Spleen (tissue), 11 donors: Measurements from ENCODE around the gene ABHD6. TPM values are rescaled to one million over a fixed set of nuclear protein-coding genes. Genes with fewer than 3 reads are reported as not detected.

ENCODE experiments used
- DNase-seq: peaks from one replicate; pipeline ENCODE4 v3.0.0-alpha.2; 2020
- H3K27ac ChIP-seq, 8 donors: fragments of 200-600 bp; sonication (generic) in 7 of 8; 1 replicate in 4 of 8; 2 replicates in 4 of 8; pipeline versions ENCODE4 v1.5.0 to v1.8.0; 2016 to 2021; ENCODE audit warnings: inconsistent platforms in 4 of 8, mild to moderate bottlenecking in 4 of 8, moderate library complexity in 1 of 8
- H3K27me3 ChIP-seq, 7 donors: fragments of 200-600 bp; sonication (generic) in 6 of 7; replicated peaks in 1 of 7; 1 replicate in 4 of 7; 2 replicates in 3 of 7; pipeline versions ENCODE4 v1.5.0 to v1.8.0; 2016 to 2021; ENCODE audit warnings: inconsistent platforms in 3 of 7, mild to moderate bottlenecking in 1 of 7
- H3K36me3 ChIP-seq, 6 donors: fragments of 200-600 bp; sonication (generic) in 5 of 6; 1 replicate in 4 of 6; 2 replicates in 2 of 6; pipeline versions ENCODE4 v1.5.0 to v1.8.0; 2016 to 2021; ENCODE audit warnings: inconsistent platforms in 2 of 6
- H3K4me1 ChIP-seq, 6 donors: fragments of 200-600 bp; sonication (generic) in 5 of 6; 1 replicate in 3 of 6; 2 replicates in 3 of 6; pipeline versions ENCODE4 v1.5.0 to v1.8.0; 2016 to 2021; ENCODE audit warnings: inconsistent platforms in 3 of 6
- H3K4me3 ChIP-seq, 8 donors: fragments of 200-600 bp; sonication (generic) in 7 of 8; 1 replicate in 4 of 8; 2 replicates in 4 of 8; pipeline versions ENCODE4 v1.5.0 to v1.8.0; 2016 to 2021; ENCODE audit warnings: inconsistent platforms in 4 of 8, mild to moderate bottlenecking in 4 of 8, moderate library complexity in 2 of 8
- H3K9me3 ChIP-seq, 8 donors: fragments of 200-600 bp; sonication (generic) in 7 of 8; 1 replicate in 4 of 8; 2 replicates in 4 of 8; pipeline versions ENCODE4 v1.5.0 to v1.8.0; 2016 to 2021; ENCODE audit warnings: inconsistent platforms in 4 of 8
- CTCF ChIP-seq, 11 experiments: fragments of 200-600 bp in 7 of 11; fragments of 450-650 bp in 4 of 11; sonication (generic) in 4 of 11; IDR thresholded peaks in 8 of 11; conservative IDR thresholded peaks in 3 of 11; 1 replicate in 7 of 11; 2 replicates in 4 of 11; pipeline versions ENCODE4 v1.4.0 to v1.8.0; 2016 to 2021; ENCODE audit warnings: antibody characterized with exemption in 11 of 11, inconsistent platforms in 4 of 11, mild to moderate bottlenecking in 1 of 11
- POLR2A ChIP-seq, 3 donors: fragments of 450-650 bp; IDR thresholded peaks; one replicate each; pipeline ENCODE4 v1.5.1; 2017; ENCODE audit warnings: antibody characterized with exemption in 3 of 3, mild to moderate bottlenecking in 1 of 3
- POLR2AphosphoS5 ChIP-seq, 3 donors: sonication (generic); formaldehyde crosslinking; IDR thresholded peaks; one replicate each; pipeline ENCODE4 v1.5.1; 2017; ENCODE audit warnings: antibody characterized with exemption in 3 of 3
- WGBS, 5 donors: extraction: QIAGEN DNeasy Blood & Tissue Kit in 3 of 5; methylation state at CpG; one replicate each; pipeline versions ENCODE4 v1.1.5 to v1.1.7; 2013 to 2018; 5-methylcytosine and 5-hydroxymethylcytosine counted together
- intact Hi-C: fragments of 100-400 bp; cut with DNase I; formaldehyde crosslinking; loops from one replicate; pipeline ENCODE4 v1.15.0; 2023; ENCODE audit warnings: low total_unique reads
- polyA plus RNA-seq, 3 donors: library from polyadenylated mRNA; stranded (reverse); fragments of 200-250 nt; gene quantifications; one replicate each; pipeline ENCODE4 v1.2.1, GENCODE V29; 2013
- total RNA-seq, 7 donors: library from RNA; depleted of rRNA in 3 of 7; stranded (reverse); fragments of >200 nt in 3 of 7; fragmentation: NEBNext Ultra II Directional in 4 of 7; extraction: Animal tissue kit (Norgen Biotek cat#: 25700) in 4 of 7; gene quantifications; one replicate each; pipeline versions ENCODE4 v1.1.0 to v1.2.1, GENCODE V29; 2016 to 2021
- donor health status: healthy with polysubstance abuse.
- donor health status: DM: no; HTN: no; CAD: no; lungs with moderate emphysema.
- donor health status: DM: no; HTN: no; CAD: no.
- donor health status: Bipolar disorder and iron deficiency.
- donor health status: healthy.
- donor health status: DM: no; HTN: no; CAD: no.
- donor health status: DM: yes; HTN: yes; CAD: no.

The ABHD6 gene
- total and polyA plus RNA-seq, 10 donors = 17.2 to 79.9 (median 48.4) TPM

GRCh38 chr3:58189691-58190090 lies 47.9 kb upstream of the ABHD6 start:
- Histone ChIP-seq H3K9me3 (no peaks in the 10 kb centered on the region), H3K27me3 (no peaks in the 10 kb centered on the region), H3K4me3 (no peak overlapping the region), H3K27ac (peak overlapping the region in 7 of 8 donors; percentile 39 to 80 (median 64)), H3K36me3 (peaks cover 0 to 32% (median 8%) of the 10 kb centered on the region in 6 donors), H3K4me1 (peaks cover 10 to 37% (median 17%) of the 10 kb centered on the region in 6 donors)
- 71 to 83% (median 80%) methylated on average over 5 of the region's 5 CpGs for WGBS, 5 donors
- TF ChIP-seq POLR2AphosphoS5 (IDR thresholded peaks at IDR 0.05) = no peak
- no peak for TF ChIP-seq CTCF (IDR thresholded peaks at IDR 0.05 in 8 of 11, conservative IDR thresholded peaks at IDR 0.05 in 3 of 11)
- no peak for TF ChIP-seq POLR2A (IDR thresholded peaks at IDR 0.05)
- peak; percentile 54 for DNase-seq
- intact Hi-C loops = no loop called here

GRCh38 chr3:58190291-58190690 lies 47.3 kb upstream of the ABHD6 start:
- Histone ChIP-seq H3K9me3 (no peaks in the 10 kb centered on the region), H3K36me3 (peaks cover 0 to 38% (median 8%) of the 10 kb centered on the region in 6 donors), H3K4me1 (peaks cover 10 to 37% (median 17%) of the 10 kb centered on the region in 6 donors), H3K27ac (peak overlapping the region in 6 of 8 donors; percentile 38 to 80 (median 68)), H3K4me3 (no peak overlapping the region), H3K27me3 (no peaks in the 10 kb centered on the region)
- peak; percentile 63 for DNase-seq
- intact Hi-C loops = no loop called here
- WGBS, 5 donors = 83 to 100% (median 98%) methylated on average over 1 to 4 of the region's 4 CpGs
- TF ChIP-seq POLR2A (IDR thresholded peaks at IDR 0.05) (no peak), POLR2AphosphoS5 (IDR thresholded peaks at IDR 0.05) (no peak), CTCF (IDR thresholded peaks at IDR 0.05 in 8 of 11, conservative IDR thresholded peaks at IDR 0.05 in 3 of 11) (no peak)

- intact Hi-C loops = no loop called here
- 85 to 93% (median 89%) methylated on average over 4 of the region's 4 CpGs for WGBS, 5 donors
- no peaks in the 10 kb centered on the region for H3K27me3 ChIP-seq
- peaks cover 10 to 37% (median 17%) of the 10 kb centered on the region in 6 donors for H3K4me1 ChIP-seq
- peak overlapping the region in 6 of 8 donors; percentile 38 to 80 (median 68) for H3K27ac ChIP-seq
- peak; percentile 24 for DNase-seq
- H3K36me3 ChIP-seq = peaks cover 0 to 43% (median 10%) of the 10 kb centered on the region in 6 donors
- TF ChIP-seq POLR2AphosphoS5 (IDR thresholded peaks at IDR 0.05) (no peak), POLR2A (IDR thresholded peaks at IDR 0.05) (no peak), CTCF (IDR thresholded peaks at IDR 0.05 in 8 of 11, conservative IDR thresholded peaks at IDR 0.05 in 3 of 11) (no peak)
- peaks cover 0 to 2% (median 0%) of the 10 kb centered on the region in 8 donors for H3K9me3 ChIP-seq
- no peak overlapping the region for H3K4me3 ChIP-seq
Measured at GRCh38 chr3:58190882-58191281, 46.7 kb upstream of the ABHD6 start.

GRCh38 chr3:58191361-58191991 lies 46.1 kb upstream of the ABHD6 start:
- Histone ChIP-seq H3K36me3 (peaks cover 0 to 45% (median 10%) of the 10 kb centered on the region in 6 donors), H3K4me1 (peaks cover 10 to 38% (median 18%) of the 10 kb centered on the region in 6 donors), H3K27ac (peak overlapping the region in 5 of 8 donors; percentile 16 to 80 (median 73)), H3K27me3 (no peaks in the 10 kb centered on the region), H3K4me3 (no peak overlapping the region), H3K9me3 (peaks cover 0 to 5% (median 0%) of the 10 kb centered on the region in 8 donors)
- intact Hi-C loops = no loop called here
- TF ChIP-seq CTCF (IDR thresholded peaks at IDR 0.05 in 8 of 11, conservative IDR thresholded peaks at IDR 0.05 in 3 of 11) (no peak), POLR2AphosphoS5 (IDR thresholded peaks at IDR 0.05) (peak in 1 of 3 donors; percentile 25), POLR2A (IDR thresholded peaks at IDR 0.05) (no peak)
- WGBS, 5 donors = 67 to 84% (median 72%) methylated on average over 10 of the region's 10 CpGs
- peak; percentile 67 for DNase-seq
